ENCODE measurements around the gene FRMD5. TPM values are rescaled to one million over a fixed set of nuclear protein-coding genes. Genes with fewer than 3 reads are reported as not detected.

The FRMD5 gene
- total RNA-seq, 1 experiment from 2014 or later: 17.4 TPM

DNA sequence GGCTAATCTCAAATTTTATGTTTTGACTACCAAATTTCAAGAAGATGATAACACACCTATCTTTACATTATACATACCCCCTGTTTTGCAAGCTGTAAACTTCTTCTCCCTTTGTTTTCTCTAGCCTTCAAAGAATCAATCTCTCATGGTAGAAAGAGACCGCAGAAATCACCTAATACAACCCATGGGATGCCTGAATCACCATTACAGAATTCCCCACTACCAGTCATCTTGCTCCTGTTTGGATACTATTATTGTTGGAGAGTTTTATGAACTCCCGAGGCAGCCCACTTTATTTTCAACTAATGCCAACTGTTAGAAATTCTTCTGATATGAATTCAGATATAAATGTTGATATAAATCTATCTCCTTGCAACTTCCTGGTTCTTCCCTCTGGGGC, 110.9 kb downstream of the FRMD5 start:
- intact Hi-C loops (cut with micrococcal nuclease; ENCODE audit: unreplicated experiment): no loop called here
- no peaks in the 10 kb centered on the region for H3K36me3 Mint-ChIP-seq (ENCODE audit: insufficient read depth, unreplicated experiment)
- ChIA-PET CTCF (no interaction called here), POLR2A (no interaction called here)
- no peaks in the 10 kb centered on the region for H3K27me3 ChIP-seq (replicated peaks; ENCODE audit: control insufficient read depth, insufficient read depth, low read length)
- BruUV-seq (replicated peaks): no TSS peak
- H3K4me3 ChIP-seq (ENCODE audit: low read depth, low read length): no peak overlapping the region
- no peak for DNase-seq
- H3K9me3 ChIP-seq: no peaks in the 10 kb centered on the region; the same call in 1 of the 2 replicates
- H3K27ac Mint-ChIP-seq (ENCODE audit: unreplicated experiment): no peak overlapping the region
- TF ChIP-seq, protein P1, sequence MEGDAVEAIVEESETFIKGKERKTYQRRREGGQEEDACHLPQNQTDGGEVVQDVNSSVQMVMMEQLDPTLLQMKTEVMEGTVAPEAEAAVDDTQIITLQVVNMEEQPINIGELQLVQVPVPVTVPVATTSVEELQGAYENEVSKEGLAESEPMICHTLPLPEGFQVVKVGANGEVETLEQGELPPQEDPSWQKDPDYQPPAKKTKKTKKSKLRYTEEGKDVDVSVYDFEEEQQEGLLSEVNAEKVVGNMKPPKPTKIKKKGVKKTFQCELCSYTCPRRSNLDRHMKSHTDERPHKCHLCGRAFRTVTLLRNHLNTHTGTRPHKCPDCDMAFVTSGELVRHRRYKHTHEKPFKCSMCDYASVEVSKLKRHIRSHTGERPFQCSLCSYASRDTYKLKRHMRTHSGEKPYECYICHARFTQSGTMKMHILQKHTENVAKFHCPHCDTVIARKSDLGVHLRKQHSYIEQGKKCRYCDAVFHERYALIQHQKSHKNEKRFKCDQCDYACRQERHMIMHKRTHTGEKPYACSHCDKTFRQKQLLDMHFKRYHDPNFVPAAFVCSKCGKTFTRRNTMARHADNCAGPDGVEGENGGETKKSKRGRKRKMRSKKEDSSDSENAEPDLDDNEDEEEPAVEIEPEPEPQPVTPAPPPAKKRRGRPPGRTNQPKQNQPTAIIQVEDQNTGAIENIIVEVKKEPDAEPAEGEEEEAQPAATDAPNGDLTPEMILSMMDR (IDR thresholded peaks at IDR 0.05; ENCODE audit: insufficient read depth in 1 of 2, low read depth in 1 of 2, low read length in 1 of 2, severe bottlenecking in 1 of 2, unreplicated experiment in 1 of 2): no peak
- no peak overlapping the region for H3K4me3 Mint-ChIP-seq (ENCODE audit: unreplicated experiment)
- peaks cover 23% of the 10 kb centered on the region for H3K4me1 ChIP-seq
- H3K4me1 Mint-ChIP-seq (ENCODE audit: low read depth, unreplicated experiment): peaks cover 30% of the 10 kb centered on the region
- no peaks in the 10 kb centered on the region for H3K36me3 ChIP-seq (ENCODE audit: control insufficient read depth, insufficient read depth, low read length)
- H3K27me3 Mint-ChIP-seq (ENCODE audit: insufficient read depth, unreplicated experiment): no peaks in the 10 kb centered on the region
- no peaks in the 10 kb centered on the region for H3K9me3 Mint-ChIP-seq (ENCODE audit: unreplicated experiment)

- POLR2A ChIA-PET: no interaction called here
- Mint-ChIP-seq H3K36me3 (ENCODE audit: insufficient read depth, unreplicated experiment) (no peaks in the 10 kb centered on the region), H3K9me3 (ENCODE audit: unreplicated experiment) (no peaks in the 10 kb centered on the region), H3K27me3 (ENCODE audit: insufficient read depth, unreplicated experiment) (no peaks in the 10 kb centered on the region), H3K4me1 (ENCODE audit: low read depth, unreplicated experiment) (peaks cover 20% of the 10 kb centered on the region), H3K4me3 (ENCODE audit: unreplicated experiment) (no peak overlapping the region), H3K27ac (ENCODE audit: unreplicated experiment) (no peak overlapping the region)
- H3K9me3 ChIP-seq: no peaks in the 10 kb centered on the region; the same call in 1 of the 2 replicates
- no peaks in the 10 kb centered on the region for H3K27me3 ChIP-seq (replicated peaks; ENCODE audit: control insufficient read depth, insufficient read depth, low read length)
- CTCF ChIA-PET: no interaction called here
- no peak for DNase-seq
- no TSS peak for BruUV-seq (replicated peaks)
- no peaks in the 10 kb centered on the region for H3K36me3 ChIP-seq (ENCODE audit: control insufficient read depth, insufficient read depth, low read length)
- intact Hi-C loops (cut with micrococcal nuclease; ENCODE audit: unreplicated experiment): no loop called here
- TF ChIP-seq, protein P1 (IDR thresholded peaks at IDR 0.05; ENCODE audit: insufficient read depth in 1 of 2, low read depth in 1 of 2, low read length in 1 of 2, severe bottlenecking in 1 of 2, unreplicated experiment in 1 of 2): no peak
- peaks cover 14% of the 10 kb centered on the region for H3K4me1 ChIP-seq
- H3K4me3 ChIP-seq (ENCODE audit: low read depth, low read length): no peak overlapping the region
Measured at GRCh38 chr15:44082558-44083157, 112.4 kb downstream of the FRMD5 start.

DNA sequence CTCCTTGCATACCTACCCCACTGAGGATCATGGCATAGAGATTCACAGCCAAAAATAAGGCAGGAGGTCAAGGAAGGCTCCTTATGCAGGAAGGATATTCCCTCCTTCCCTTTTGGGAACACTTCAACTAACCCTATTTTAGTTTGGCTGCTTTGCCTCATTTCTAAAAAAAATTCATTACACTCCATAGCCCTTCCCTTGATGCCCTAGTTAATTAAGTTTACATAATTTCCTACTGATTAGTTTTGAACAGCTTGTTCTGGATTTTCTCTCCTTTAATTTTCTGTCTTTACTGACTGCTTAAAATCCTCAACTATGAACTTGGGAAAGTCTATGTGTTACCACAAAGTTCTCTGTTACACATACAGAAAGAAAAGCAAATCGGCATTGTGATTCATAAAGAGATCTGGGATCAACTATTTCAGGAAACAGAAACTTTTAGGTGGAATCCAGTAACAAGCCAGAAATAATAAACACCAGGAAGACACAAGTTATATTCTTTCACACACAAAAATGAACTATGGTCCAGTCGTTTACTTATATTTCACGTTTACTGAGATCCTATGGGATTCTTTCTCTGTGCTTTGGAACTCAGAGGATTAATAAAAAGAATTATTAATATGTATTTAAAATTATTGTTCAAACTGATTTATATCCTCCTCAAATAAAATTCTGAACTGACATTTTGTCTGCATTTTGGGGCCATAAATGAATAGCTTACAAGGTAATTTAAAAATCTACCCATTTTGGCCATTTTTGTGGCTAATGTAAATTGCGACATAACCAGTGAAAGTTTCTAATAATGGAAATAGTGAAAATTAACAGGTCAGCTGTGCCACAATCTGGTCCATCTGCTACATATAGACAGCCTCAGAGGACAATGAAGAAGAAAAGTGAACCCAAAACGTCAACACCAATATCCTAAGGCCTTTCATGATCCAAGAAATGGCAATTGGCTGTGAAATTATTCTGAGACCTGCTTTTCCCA, 113.8 kb downstream of the FRMD5 start:
- no peaks in the 10 kb centered on the region for H3K36me3 Mint-ChIP-seq (ENCODE audit: insufficient read depth, unreplicated experiment)
- DNase-seq: no peak
- intact Hi-C loops (cut with micrococcal nuclease; ENCODE audit: unreplicated experiment): no loop called here
- no peak overlapping the region for H3K27ac Mint-ChIP-seq (ENCODE audit: unreplicated experiment)
- TF ChIP-seq, protein P1 (IDR thresholded peaks at IDR 0.05; ENCODE audit: insufficient read depth in 1 of 2, low read depth in 1 of 2, low read length in 1 of 2, severe bottlenecking in 1 of 2, unreplicated experiment in 1 of 2): no peak
- H3K4me1 Mint-ChIP-seq (ENCODE audit: low read depth, unreplicated experiment): peaks cover 10% of the 10 kb centered on the region
- Histone ChIP-seq H3K27me3 (replicated peaks; ENCODE audit: control insufficient read depth, insufficient read depth, low read length) (no peaks in the 10 kb centered on the region), H3K9me3 (no peaks in the 10 kb centered on the region; the same call in 1 of the 2 replicates), H3K4me3 (ENCODE audit: low read depth, low read length) (no peak overlapping the region), H3K4me1 (peaks cover under 1% of the 10 kb centered on the region; the same call in 1 of the 2 replicates), H3K36me3 (ENCODE audit: control insufficient read depth, insufficient read depth, low read length) (no peaks in the 10 kb centered on the region)
- H3K9me3 Mint-ChIP-seq (ENCODE audit: unreplicated experiment): no peaks in the 10 kb centered on the region
- BruUV-seq (replicated peaks): no TSS peak
- ChIA-PET POLR2A (no interaction called here), CTCF (interaction anchor here (1.3 kb wide), 1 partner anchor 15 kb away, joined by 4 read pairs; no protein-coding TSS in a partner anchor)
- no peaks in the 10 kb centered on the region for H3K27me3 Mint-ChIP-seq (ENCODE audit: insufficient read depth, unreplicated experiment)
- no peak overlapping the region for H3K4me3 Mint-ChIP-seq (ENCODE audit: unreplicated experiment)
